Measurements from ENCODE around the gene PTP4A1.
"Not testable (repeated sequence)": the region's sequence is repeated elsewhere in the genome, so short reads cannot be mapped to it uniquely, and the experiment has no call there.

PTP4A1 gene

DNA sequence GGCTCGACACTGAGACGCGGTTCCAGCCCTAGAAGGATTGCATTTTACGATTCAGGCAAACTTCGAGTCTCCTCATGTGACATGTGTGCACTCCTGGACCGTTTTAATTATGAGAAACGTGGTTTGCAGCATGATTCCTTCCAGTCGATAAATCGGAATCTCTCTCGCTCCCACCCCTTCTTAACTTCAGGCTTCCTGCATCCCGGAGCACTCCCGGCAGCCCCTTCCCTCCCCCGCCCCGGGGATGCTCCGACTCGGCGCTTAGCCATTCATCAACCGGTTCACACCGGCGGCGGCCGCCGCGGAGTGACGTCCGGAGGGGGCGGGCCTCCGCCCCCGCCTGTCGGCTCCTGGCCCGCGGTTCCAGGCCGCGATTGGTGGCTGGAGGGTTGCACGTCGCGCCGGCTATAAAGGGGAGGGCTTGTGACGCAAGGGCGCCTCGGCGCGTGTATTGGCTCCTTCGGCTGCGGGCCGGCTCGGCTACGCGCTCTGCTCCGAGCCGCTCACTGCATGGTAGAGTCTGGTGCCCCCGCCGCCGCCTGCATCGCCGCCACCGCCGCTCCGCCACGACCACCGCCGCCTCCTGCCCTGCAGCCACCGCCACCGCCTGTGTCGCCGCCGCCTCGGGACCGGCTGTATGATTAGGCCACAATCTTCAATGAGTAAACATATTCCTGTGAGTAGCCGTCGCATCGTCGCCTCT is at the start of gene PTP4A1, which contains the start of gene LOC128125822:
PTP4A1 (plus strand) TSS at position 437 of the 703 bp plus-strand sequence. CDS start 4,401 bp downstream, outside the sequence.
LOC128125822 (plus strand) TSS at position 437 of the 703 bp plus-strand sequence.
- peaks cover 3 to 10% (median 9%) of the 10 kb centered on the region in 5 donors for H3K36me3 ChIP-seq (ENCODE audit: control insufficient read depth in 5 of 5, insufficient read depth in 5 of 5, low read length in 5 of 5)
- H3K9me3 ChIP-seq (ENCODE audit: control insufficient read depth in 5 of 5, low read length in 5 of 5) = peaks cover 0 to 2% (median 0%) of the 10 kb centered on the region in 5 donors
- peak within 1 kb of the TSS; percentile 94 for H3K27ac ChIP-seq (ENCODE audit: low read depth, low read length)
- H3K9ac ChIP-seq (ENCODE audit: low read length in 5 of 5) = peak within 1 kb of the TSS; percentile 50 to 95 (median 92)
- peak within 1 kb of the TSS; percentile 84 to 93 (median 86) for H3K4me3 ChIP-seq (ENCODE audit: low read depth in 1 of 5, low read length in 5 of 5)
- H3K4me1 ChIP-seq (ENCODE audit: control insufficient read depth in 5 of 5, insufficient read depth in 5 of 5, low read length in 5 of 5) = peaks cover 3 to 31% (median 22%) of the 10 kb centered on the region in 5 donors
- H3K27me3 ChIP-seq (ENCODE audit: control insufficient read depth in 5 of 5, insufficient read depth in 4 of 5, low read length in 5 of 5) = no peaks in the 10 kb centered on the region

DNA sequence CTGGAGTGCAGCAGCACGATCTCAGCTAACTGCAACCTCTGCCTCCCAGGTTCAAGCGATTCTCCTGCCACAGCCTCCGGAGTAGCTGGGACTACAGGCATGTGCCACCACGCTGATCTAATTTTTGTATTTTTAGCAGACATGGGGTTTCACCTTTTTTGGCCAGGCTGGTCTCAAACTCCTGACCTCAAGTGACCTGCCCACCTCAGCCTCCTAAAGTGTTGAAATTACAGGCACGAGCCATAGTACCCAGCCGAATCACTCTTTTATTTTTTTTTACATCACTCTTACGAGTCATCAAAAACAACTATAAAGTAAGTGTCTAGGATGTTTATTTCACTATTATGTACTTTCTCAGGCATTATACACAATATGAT is 49.4 kb upstream of the PTP4A1 start:
- not testable (repeated sequence) for H3K27ac ChIP-seq (ENCODE audit: low read depth, low read length); H3K36me3 ChIP-seq (ENCODE audit: control insufficient read depth in 5 of 5, insufficient read depth in 5 of 5, low read length in 5 of 5); H3K27me3 ChIP-seq (ENCODE audit: control insufficient read depth in 5 of 5, insufficient read depth in 4 of 5, low read length in 5 of 5)

DNA sequence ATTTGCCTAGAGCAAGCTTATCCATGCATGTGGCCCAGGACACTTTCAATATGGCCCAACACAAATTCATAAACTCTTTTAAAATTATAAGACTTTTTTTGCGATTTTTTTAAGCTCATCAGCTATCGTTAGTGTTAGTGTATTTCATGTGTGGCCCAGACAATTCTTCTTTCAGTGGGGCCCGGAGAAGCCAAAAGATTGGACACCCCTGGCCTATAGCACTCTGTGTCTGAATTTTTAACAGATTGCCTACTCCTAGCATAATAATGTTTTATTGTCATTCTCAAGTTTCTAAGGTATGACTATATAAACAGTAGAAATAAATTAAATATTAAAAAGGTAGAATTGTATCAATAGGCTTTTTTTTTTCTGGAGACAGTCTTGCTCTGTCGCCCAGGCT is 48.6 kb upstream of the PTP4A1 start:
- H3K36me3 ChIP-seq (ENCODE audit: control insufficient read depth in 5 of 5, insufficient read depth in 5 of 5, low read length in 5 of 5) = no peaks in the 10 kb centered on the region
- no peaks in the 10 kb centered on the region for H3K9me3 ChIP-seq (ENCODE audit: control insufficient read depth in 5 of 5, low read length in 5 of 5)
- no peaks in the 10 kb centered on the region for H3K27me3 ChIP-seq (ENCODE audit: control insufficient read depth in 5 of 5, insufficient read depth in 4 of 5, low read length in 5 of 5)
- H3K27ac ChIP-seq (ENCODE audit: low read depth, low read length) = no peak overlapping the region
- no peak overlapping the region for H3K4me3 ChIP-seq (ENCODE audit: low read depth in 1 of 5, low read length in 5 of 5)
- no peak overlapping the region for H3K9ac ChIP-seq (ENCODE audit: low read length in 5 of 5)
- no peaks in the 10 kb centered on the region for H3K4me1 ChIP-seq (ENCODE audit: control insufficient read depth in 5 of 5, insufficient read depth in 5 of 5, low read length in 5 of 5)

More for the DNA sequence above, 49.4 kb upstream of the PTP4A1 start:
- not testable (repeated sequence) for H3K4me1 ChIP-seq (ENCODE audit: control insufficient read depth in 5 of 5, insufficient read depth in 5 of 5, low read length in 5 of 5); H3K9ac ChIP-seq (ENCODE audit: low read length in 5 of 5); H3K9me3 ChIP-seq (ENCODE audit: control insufficient read depth in 5 of 5, low read length in 5 of 5); H3K4me3 ChIP-seq (ENCODE audit: low read depth in 1 of 5, low read length in 5 of 5)

DNA sequence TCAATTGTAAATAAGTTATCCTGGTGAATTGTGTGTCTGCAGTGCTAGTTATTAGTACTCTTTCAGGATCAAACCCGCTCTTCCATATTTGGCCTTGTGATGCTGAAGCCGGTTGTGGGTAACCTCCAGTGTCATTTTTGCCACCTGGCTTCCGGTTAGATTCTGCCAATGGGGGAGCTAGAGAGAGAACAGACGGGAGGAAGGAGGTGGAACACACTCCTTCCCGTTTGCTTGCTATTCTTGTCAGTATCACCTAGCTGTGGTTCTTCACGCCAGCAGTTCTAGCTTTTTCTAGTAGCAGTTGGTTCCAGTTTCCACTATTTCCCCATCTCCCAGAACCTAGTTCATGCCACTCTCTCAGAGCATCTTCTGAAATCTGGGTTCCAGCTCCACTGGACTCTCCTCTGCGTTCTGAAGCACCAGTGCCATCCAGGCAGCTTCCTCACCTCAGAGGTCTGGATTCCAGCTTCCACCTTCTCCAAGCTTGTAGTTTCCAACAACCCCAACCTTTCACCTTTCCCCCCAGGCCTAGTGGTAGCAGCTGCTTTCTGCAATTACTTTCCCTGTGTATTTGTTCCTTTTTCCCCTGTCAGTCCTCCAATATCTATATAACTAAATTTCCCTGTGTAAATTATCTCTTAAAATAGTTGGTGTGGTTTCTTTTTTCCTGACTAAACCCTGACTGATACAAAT is 46.9 kb upstream of the PTP4A1 start:
- no peak overlapping the region for H3K27ac ChIP-seq (ENCODE audit: low read depth, low read length)
- H3K9ac ChIP-seq (ENCODE audit: low read length in 5 of 5) = no peak overlapping the region
- H3K36me3 ChIP-seq (ENCODE audit: control insufficient read depth in 5 of 5, insufficient read depth in 5 of 5, low read length in 5 of 5) = no peaks in the 10 kb centered on the region
- H3K9me3 ChIP-seq (ENCODE audit: control insufficient read depth in 5 of 5, low read length in 5 of 5) = no peaks in the 10 kb centered on the region
- H3K27me3 ChIP-seq (ENCODE audit: control insufficient read depth in 5 of 5, insufficient read depth in 4 of 5, low read length in 5 of 5) = no peaks in the 10 kb centered on the region
- H3K4me3 ChIP-seq (ENCODE audit: low read depth in 1 of 5, low read length in 5 of 5) = no peak overlapping the region
- H3K4me1 ChIP-seq (ENCODE audit: control insufficient read depth in 5 of 5, insufficient read depth in 5 of 5, low read length in 5 of 5) = no peaks in the 10 kb centered on the region

DNA sequence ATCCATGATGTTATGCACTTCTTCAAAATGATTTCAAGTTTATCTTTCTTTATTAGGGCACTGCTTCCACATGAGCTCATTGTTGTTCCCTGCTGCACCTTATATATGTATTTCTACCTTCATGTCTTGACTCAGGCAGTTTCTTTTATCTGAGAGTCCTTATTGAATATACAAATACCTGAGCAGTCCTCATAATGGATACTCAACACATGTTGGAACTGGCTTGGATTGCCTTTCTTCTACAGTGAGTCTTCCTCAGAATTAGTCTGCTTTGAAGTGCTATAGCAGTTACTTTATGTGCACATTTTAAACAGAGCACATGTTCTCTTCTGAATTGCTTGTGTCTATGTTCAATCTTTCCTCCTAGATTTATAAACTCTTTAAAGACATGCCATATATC is 45.3 kb upstream of the PTP4A1 start:
- H3K27ac ChIP-seq (ENCODE audit: low read depth, low read length) = no peak overlapping the region
- no peak overlapping the region for H3K4me3 ChIP-seq (ENCODE audit: low read depth in 1 of 5, low read length in 5 of 5)
- no peaks in the 10 kb centered on the region for H3K27me3 ChIP-seq (ENCODE audit: control insufficient read depth in 5 of 5, insufficient read depth in 4 of 5, low read length in 5 of 5)
- no peaks in the 10 kb centered on the region for H3K36me3 ChIP-seq (ENCODE audit: control insufficient read depth in 5 of 5, insufficient read depth in 5 of 5, low read length in 5 of 5)
- H3K9me3 ChIP-seq (ENCODE audit: control insufficient read depth in 5 of 5, low read length in 5 of 5) = no peaks in the 10 kb centered on the region
- no peak overlapping the region for H3K9ac ChIP-seq (ENCODE audit: low read length in 5 of 5)
- H3K4me1 ChIP-seq (ENCODE audit: control insufficient read depth in 5 of 5, insufficient read depth in 5 of 5, low read length in 5 of 5) = no peaks in the 10 kb centered on the region

DNA sequence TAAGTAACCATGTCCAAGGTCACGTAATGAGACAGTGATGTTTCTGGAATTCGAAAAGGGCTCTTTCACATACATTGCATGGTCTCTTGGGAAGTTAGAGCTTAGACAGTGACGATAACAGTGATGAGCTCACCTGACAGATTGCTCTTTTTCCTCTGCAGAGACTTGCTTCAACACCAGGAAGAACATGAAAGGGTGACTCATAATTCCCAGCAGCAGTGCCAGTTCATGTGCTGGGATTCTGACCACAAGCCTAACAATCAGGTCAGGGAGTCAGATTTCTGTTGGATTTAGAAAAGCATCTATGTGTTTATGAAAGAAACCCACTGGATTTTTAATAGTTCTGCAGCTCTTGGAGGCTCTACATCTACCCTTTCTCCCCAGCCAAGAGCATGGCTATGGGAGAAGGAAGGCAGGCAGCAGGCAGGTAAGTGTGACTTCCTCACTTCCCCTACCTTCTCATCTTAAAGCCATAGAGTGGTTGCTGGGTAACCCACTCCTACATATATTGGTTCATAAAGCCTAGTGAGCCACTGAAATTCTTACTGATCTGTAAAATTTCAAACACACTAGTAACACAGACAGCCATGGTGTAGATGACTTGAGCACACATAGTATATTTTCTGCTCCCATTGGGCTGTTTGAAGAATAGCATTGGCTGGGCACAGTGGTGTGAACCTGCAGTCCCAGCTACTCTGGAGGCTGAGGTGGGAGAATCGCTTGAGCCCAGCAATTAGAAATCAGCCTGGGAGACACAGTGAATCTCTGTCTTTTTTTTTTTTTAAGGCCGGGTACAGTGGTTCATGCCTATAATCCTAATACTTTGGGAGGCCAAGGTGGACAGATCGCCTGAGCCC is 44.4 kb upstream of the PTP4A1 start:
- Histone ChIP-seq H3K36me3 (ENCODE audit: control insufficient read depth in 5 of 5, insufficient read depth in 5 of 5, low read length in 5 of 5) (no peaks in the 10 kb centered on the region), H3K4me3 (ENCODE audit: low read depth in 1 of 5, low read length in 5 of 5) (no peak overlapping the region), H3K9ac (ENCODE audit: low read length in 5 of 5) (no peak overlapping the region), H3K27ac (ENCODE audit: low read depth, low read length) (no peak overlapping the region), H3K27me3 (ENCODE audit: control insufficient read depth in 5 of 5, insufficient read depth in 4 of 5, low read length in 5 of 5) (no peaks in the 10 kb centered on the region), H3K4me1 (ENCODE audit: control insufficient read depth in 5 of 5, insufficient read depth in 5 of 5, low read length in 5 of 5) (no peaks in the 10 kb centered on the region), H3K9me3 (ENCODE audit: control insufficient read depth in 5 of 5, low read length in 5 of 5) (no peaks in the 10 kb centered on the region)

DNA sequence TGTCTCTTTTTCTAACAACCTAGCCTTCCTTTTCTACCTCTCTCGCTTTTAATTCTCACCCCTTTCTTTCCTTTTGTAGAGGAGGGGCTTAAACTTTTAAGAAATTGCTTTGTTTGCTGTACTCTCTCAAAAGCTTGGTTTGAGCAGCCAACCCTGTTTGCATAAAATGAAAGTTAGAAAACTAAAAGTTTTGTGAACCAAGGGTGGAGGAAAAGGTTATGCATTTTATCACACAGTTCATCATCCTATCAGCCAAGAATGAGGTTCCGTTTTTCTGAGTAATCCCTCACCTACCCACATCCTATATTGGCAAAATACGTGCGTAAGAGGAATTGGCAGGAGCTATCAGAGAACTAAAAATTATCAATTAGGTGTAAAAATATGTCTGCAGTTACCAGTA is 42.8 kb upstream of the PTP4A1 start:
- no peaks in the 10 kb centered on the region for H3K9me3 ChIP-seq (ENCODE audit: control insufficient read depth in 5 of 5, low read length in 5 of 5)
- no peaks in the 10 kb centered on the region for H3K36me3 ChIP-seq (ENCODE audit: control insufficient read depth in 5 of 5, insufficient read depth in 5 of 5, low read length in 5 of 5)
- H3K4me1 ChIP-seq (ENCODE audit: control insufficient read depth in 5 of 5, insufficient read depth in 5 of 5, low read length in 5 of 5) = no peaks in the 10 kb centered on the region
- H3K27me3 ChIP-seq (ENCODE audit: control insufficient read depth in 5 of 5, insufficient read depth in 4 of 5, low read length in 5 of 5) = no peaks in the 10 kb centered on the region
- H3K4me3 ChIP-seq (ENCODE audit: low read depth in 1 of 5, low read length in 5 of 5) = no peak overlapping the region
- H3K27ac ChIP-seq (ENCODE audit: low read depth, low read length) = no peak overlapping the region
- H3K9ac ChIP-seq (ENCODE audit: low read length in 5 of 5) = no peak overlapping the region

DNA sequence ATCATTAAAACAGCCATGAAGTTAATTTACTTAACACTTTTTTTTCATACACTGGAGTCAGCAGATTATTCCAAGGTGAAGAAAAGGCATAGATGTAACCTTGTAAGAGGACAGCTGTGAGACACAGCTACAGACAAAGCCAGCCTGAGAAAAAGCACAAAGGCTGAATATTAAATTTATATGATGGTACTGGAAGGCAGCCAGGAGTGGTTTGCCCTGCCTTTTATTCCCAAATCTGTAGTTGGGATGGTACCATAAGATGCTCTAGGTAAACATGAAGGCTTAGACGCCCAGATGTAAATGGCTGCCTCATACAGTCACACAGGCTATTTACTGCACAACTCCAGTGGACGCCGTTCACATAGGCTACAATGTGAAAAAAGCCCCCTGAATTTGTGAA is 42.1 kb upstream of the PTP4A1 start:
- Histone ChIP-seq H3K4me1 (ENCODE audit: control insufficient read depth in 5 of 5, insufficient read depth in 5 of 5, low read length in 5 of 5) (no peaks in the 10 kb centered on the region), H3K9ac (ENCODE audit: low read length in 5 of 5) (no peak overlapping the region), H3K27me3 (ENCODE audit: control insufficient read depth in 5 of 5, insufficient read depth in 4 of 5, low read length in 5 of 5) (no peaks in the 10 kb centered on the region), H3K9me3 (ENCODE audit: control insufficient read depth in 5 of 5, low read length in 5 of 5) (no peaks in the 10 kb centered on the region), H3K4me3 (ENCODE audit: low read depth in 1 of 5, low read length in 5 of 5) (no peak overlapping the region), H3K36me3 (ENCODE audit: control insufficient read depth in 5 of 5, insufficient read depth in 5 of 5, low read length in 5 of 5) (no peaks in the 10 kb centered on the region), H3K27ac (ENCODE audit: low read depth, low read length) (no peak overlapping the region)

DNA sequence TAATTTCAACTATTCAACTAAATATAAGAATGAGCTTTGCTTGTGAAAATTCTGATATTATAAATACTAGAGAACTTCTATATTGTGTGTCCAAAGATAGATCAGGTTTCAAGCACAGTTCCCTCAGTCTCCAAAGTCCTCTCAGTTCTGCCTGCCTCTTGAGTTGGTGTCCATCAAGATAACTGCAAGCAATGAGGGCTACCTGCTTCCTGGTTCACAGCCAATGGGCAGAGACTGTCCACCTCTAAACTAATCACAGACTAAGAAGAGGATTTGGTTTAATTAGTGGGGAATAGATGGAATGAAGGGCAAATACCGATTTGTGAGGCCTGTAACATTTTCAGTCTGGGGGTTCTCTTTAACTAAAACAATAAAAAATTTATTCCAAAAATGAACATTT is 41.3 kb upstream of the PTP4A1 start:
- no peak overlapping the region for H3K9ac ChIP-seq (ENCODE audit: low read length in 5 of 5)
- H3K27me3 ChIP-seq (ENCODE audit: control insufficient read depth in 5 of 5, insufficient read depth in 4 of 5, low read length in 5 of 5) = no peaks in the 10 kb centered on the region
- H3K4me3 ChIP-seq (ENCODE audit: low read depth in 1 of 5, low read length in 5 of 5) = no peak overlapping the region
- no peaks in the 10 kb centered on the region for H3K4me1 ChIP-seq (ENCODE audit: control insufficient read depth in 5 of 5, insufficient read depth in 5 of 5, low read length in 5 of 5)
- H3K27ac ChIP-seq (ENCODE audit: low read depth, low read length) = no peak overlapping the region
- H3K36me3 ChIP-seq (ENCODE audit: control insufficient read depth in 5 of 5, insufficient read depth in 5 of 5, low read length in 5 of 5) = no peaks in the 10 kb centered on the region
- no peaks in the 10 kb centered on the region for H3K9me3 ChIP-seq (ENCODE audit: control insufficient read depth in 5 of 5, low read length in 5 of 5)

DNA sequence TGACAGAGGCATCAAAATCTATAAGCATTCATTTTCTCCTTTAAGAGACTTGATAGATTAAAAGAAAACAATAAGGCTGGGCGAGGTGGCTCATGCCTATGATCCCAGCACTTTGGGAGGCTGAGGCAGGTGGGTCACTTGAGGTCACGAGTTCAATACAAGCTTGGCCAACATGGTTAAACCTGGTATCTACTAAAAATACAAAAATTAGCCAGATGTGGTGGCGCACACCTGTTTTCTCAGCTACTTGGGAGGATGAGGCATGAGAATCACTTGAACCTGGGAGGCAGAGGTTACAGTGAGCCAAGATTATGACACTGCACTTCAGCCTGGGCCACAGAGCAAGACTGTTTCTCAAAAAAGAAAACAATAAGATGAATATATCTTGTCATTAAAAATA is 39.3 kb upstream of the PTP4A1 start:
- no peaks in the 10 kb centered on the region for H3K27me3 ChIP-seq (ENCODE audit: control insufficient read depth in 5 of 5, insufficient read depth in 4 of 5, low read length in 5 of 5)
- H3K9ac ChIP-seq (ENCODE audit: low read length in 5 of 5) = no peak overlapping the region
- no peak overlapping the region for H3K4me3 ChIP-seq (ENCODE audit: low read depth in 1 of 5, low read length in 5 of 5)
- no peaks in the 10 kb centered on the region for H3K4me1 ChIP-seq (ENCODE audit: control insufficient read depth in 5 of 5, insufficient read depth in 5 of 5, low read length in 5 of 5)
- no peaks in the 10 kb centered on the region for H3K9me3 ChIP-seq (ENCODE audit: control insufficient read depth in 5 of 5, low read length in 5 of 5)
- H3K27ac ChIP-seq (ENCODE audit: low read depth, low read length) = no peak overlapping the region
- no peaks in the 10 kb centered on the region for H3K36me3 ChIP-seq (ENCODE audit: control insufficient read depth in 5 of 5, insufficient read depth in 5 of 5, low read length in 5 of 5)
